HFFc6 (cell line): ENCODE data around the gene SMPD3. TPM values are rescaled to one million over a fixed set of nuclear protein-coding genes. Genes with fewer than 3 reads are reported as not detected.

ENCODE experiments used
- DNase-seq: peaks from one replicate; pipeline ENCODE4 v3.0.0-alpha.2; 2018
- H3K27ac Mint-ChIP-seq: 2 replicates; pipeline ENCODE4 v1.8.0; 2020; ENCODE audit warnings: mild to moderate bottlenecking, mixed read lengths
- H3K27me3 Mint-ChIP-seq: 2 replicates; pipeline ENCODE4 v1.8.0; 2021; ENCODE audit warnings: mild to moderate bottlenecking, moderate library complexity, mixed read lengths; ENCODE audit not compliant: insufficient read depth
- H3K36me3 Mint-ChIP-seq: 2 replicates; pipeline ENCODE4 v1.8.0; 2021; ENCODE audit warnings: low read depth, mixed read lengths
- H3K4me1 Mint-ChIP-seq: 2 replicates; pipeline ENCODE4 v1.8.0; 2020; ENCODE audit warnings: low read depth, mixed read lengths
- H3K4me3 Mint-ChIP-seq: 2 replicates; pipeline ENCODE4 v1.8.0; 2020; ENCODE audit warnings: mild to moderate bottlenecking, moderate library complexity, mixed read lengths
- H3K9me3 Mint-ChIP-seq: 2 replicates; pipeline ENCODE4 v1.8.0; 2020; ENCODE audit warnings: mild to moderate bottlenecking, mixed read lengths
- CTCF ChIP-seq: fragments of 200-600 bp; sonication (generic); IDR thresholded peaks from 2 replicates; pipeline ENCODE4 v1.5.0; 2021; ENCODE audit warnings: antibody characterized with exemption, mild to moderate bottlenecking
- total RNA-seq, 6 experiments: library from RNA; stranded (reverse); fragmentation: NEBNext Ultra II Directional; extraction: Animal tissue kit (Norgen Biotek cat#: 25700); gene quantifications; 2 replicates in 1 of 6; 3 replicates in 5 of 6; pipeline ENCODE4 v1.2.3, GENCODE V29; 2021

Gene SMPD3
- total RNA-seq, 6 experiments from 2014 or later: 0.05 to 0.73 (median 0.30) TPM

- Mint-ChIP-seq H3K36me3 (peaks cover 23% of the 10 kb centered on the region), H3K27me3 (peaks cover 16% of the 10 kb centered on the region), H3K9me3 (no peaks in the 10 kb centered on the region), H3K4me3 (no peak overlapping the region), H3K27ac (no peak overlapping the region), H3K4me1 (peaks cover 7% of the 10 kb centered on the region; the same call in 1 of the 2 replicates)
- DNase-seq: no peak
- TF ChIP-seq CTCF: no peak
These were observed 11.8 kb upstream of the SMPD3 start for GRCh38 chr16:68460067-68460466.

GRCh38 chr16:68459457-68459856 lies 11.1 kb upstream of the SMPD3 start:
- peaks cover 23% of the 10 kb centered on the region for H3K36me3 Mint-ChIP-seq
- H3K27me3 Mint-ChIP-seq: peaks cover 13% of the 10 kb centered on the region
- no peaks in the 10 kb centered on the region for H3K9me3 Mint-ChIP-seq
- no peak for TF ChIP-seq CTCF
- no peak overlapping the region for H3K27ac Mint-ChIP-seq
- H3K4me3 Mint-ChIP-seq: no peak overlapping the region
- DNase-seq: no peak
- H3K4me1 Mint-ChIP-seq: peaks cover 7% of the 10 kb centered on the region; the same call in 1 of the 2 replicates

- Mint-ChIP-seq H3K4me3 (no peak overlapping the region), H3K36me3 (peaks cover 14% of the 10 kb centered on the region), H3K9me3 (no peaks in the 10 kb centered on the region), H3K4me1 (peaks cover 7% of the 10 kb centered on the region; the same call in 1 of the 2 replicates), H3K27me3 (peaks cover 9% of the 10 kb centered on the region), H3K27ac (no peak overlapping the region)
- DNase-seq: no peak
- TF ChIP-seq CTCF: no peak
These were observed 10.2 kb upstream of the SMPD3 start for GRCh38 chr16:68458551-68458950.

- Mint-ChIP-seq H3K27me3 (peaks cover 9% of the 10 kb centered on the region), H3K36me3 (peaks cover 12% of the 10 kb centered on the region), H3K4me1 (peaks cover 7% of the 10 kb centered on the region; the same call in 1 of the 2 replicates), H3K9me3 (no peaks in the 10 kb centered on the region), H3K4me3 (no peak overlapping the region), H3K27ac (no peak overlapping the region)
- no peak for TF ChIP-seq CTCF
- no peak for DNase-seq
These were observed 9.8 kb upstream of the SMPD3 start for GRCh38 chr16:68458101-68458500.

GRCh38 chr16:68455631-68456030 lies 7.3 kb upstream of the SMPD3 start:
- peaks cover 7% of the 10 kb centered on the region; the same call in 1 of the 2 replicates for H3K4me1 Mint-ChIP-seq
- H3K36me3 Mint-ChIP-seq: 0 out of 2 replicates have a peak, but pooled peaks cover 5% of the 10 kb centered on the region
- H3K27ac Mint-ChIP-seq: no peak overlapping the region
- H3K27me3 Mint-ChIP-seq: peaks cover 2% of the 10 kb centered on the region
- peak; percentile 19; the same call in 1 of the 2 replicates for TF ChIP-seq CTCF
- DNase-seq: no peak
- no peaks in the 10 kb centered on the region for H3K9me3 Mint-ChIP-seq
- no peak overlapping the region for H3K4me3 Mint-ChIP-seq
